Measurements from ENCODE around the gene ING3. TPM values are rescaled to one million over a fixed set of nuclear protein-coding genes. Genes with fewer than 3 reads are reported as not detected.

Gene ING3
- total and polyA plus RNA-seq, 9 of the 15 experiments (the other 6 are each of a cell fraction or from before 2014, with no cell fraction given): 22.8 to 233 (median 50.4) TPM

DNA sequence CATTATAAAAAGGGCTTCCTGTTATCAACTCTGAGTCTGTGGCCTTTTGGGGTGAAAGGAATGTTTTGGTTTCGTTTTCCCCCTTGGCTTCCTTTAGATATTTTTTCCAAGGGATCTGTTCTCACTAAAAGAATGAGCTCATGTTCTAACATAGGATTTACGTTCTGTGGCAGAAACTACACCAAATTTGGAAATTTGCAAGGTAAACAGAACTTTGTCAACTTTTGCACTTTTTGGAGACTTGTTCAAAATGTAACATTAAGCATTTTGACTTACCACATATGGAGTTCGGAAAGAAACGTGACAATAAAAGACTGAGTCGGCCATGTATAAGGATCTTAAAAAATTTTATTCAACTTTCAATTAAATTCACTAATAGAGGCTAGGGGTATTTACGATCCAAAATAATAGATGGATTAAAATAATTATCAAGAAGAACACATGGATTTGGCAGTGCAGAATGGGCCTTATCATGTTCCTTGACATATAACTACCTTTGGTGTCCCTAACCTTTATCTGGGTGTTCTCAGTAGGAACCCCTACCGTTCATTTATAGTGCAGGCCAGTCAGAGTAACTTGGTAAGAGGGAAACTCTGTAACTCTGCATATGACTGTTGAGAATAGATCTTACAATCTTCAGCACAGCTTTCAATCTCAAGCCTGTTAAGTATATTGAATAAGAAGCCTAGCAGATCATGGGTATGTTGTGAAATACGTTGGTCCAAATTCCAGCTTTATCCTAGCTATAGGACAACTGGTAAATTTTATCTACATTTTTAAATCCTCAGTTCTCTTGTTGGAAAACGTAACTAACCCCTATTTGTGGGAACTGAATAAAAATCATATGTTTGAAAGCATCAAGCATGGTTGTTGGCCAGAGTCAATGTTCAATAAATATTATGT is 49.8 kb downstream of the ING3 start (continued):
- TF ChIP-seq, protein P1, sequence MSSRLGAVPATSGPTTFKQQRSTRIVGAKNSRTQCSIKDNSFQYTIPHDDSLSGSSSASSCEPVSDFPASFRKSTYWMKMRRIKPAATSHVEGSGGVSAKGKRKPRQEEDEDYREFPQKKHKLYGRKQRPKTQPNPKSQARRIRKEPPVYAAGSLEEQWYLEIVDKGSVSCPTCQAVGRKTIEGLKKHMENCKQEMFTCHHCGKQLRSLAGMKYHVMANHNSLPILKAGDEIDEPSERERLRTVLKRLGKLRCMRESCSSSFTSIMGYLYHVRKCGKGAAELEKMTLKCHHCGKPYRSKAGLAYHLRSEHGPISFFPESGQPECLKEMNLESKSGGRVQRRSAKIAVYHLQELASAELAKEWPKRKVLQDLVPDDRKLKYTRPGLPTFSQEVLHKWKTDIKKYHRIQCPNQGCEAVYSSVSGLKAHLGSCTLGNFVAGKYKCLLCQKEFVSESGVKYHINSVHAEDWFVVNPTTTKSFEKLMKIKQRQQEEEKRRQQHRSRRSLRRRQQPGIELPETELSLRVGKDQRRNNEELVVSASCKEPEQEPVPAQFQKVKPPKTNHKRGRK (tag; IDR thresholded peaks at IDR 0.05): no peak
- TF ChIP-seq, protein P2, sequence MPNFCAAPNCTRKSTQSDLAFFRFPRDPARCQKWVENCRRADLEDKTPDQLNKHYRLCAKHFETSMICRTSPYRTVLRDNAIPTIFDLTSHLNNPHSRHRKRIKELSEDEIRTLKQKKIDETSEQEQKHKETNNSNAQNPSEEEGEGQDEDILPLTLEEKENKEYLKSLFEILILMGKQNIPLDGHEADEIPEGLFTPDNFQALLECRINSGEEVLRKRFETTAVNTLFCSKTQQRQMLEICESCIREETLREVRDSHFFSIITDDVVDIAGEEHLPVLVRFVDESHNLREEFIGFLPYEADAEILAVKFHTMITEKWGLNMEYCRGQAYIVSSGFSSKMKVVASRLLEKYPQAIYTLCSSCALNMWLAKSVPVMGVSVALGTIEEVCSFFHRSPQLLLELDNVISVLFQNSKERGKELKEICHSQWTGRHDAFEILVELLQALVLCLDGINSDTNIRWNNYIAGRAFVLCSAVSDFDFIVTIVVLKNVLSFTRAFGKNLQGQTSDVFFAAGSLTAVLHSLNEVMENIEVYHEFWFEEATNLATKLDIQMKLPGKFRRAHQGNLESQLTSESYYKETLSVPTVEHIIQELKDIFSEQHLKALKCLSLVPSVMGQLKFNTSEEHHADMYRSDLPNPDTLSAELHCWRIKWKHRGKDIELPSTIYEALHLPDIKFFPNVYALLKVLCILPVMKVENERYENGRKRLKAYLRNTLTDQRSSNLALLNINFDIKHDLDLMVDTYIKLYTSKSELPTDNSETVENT (CRISPR knock-in tag; IDR thresholded peaks at IDR 0.05): no peak
- TF ChIP-seq, protein P3, sequence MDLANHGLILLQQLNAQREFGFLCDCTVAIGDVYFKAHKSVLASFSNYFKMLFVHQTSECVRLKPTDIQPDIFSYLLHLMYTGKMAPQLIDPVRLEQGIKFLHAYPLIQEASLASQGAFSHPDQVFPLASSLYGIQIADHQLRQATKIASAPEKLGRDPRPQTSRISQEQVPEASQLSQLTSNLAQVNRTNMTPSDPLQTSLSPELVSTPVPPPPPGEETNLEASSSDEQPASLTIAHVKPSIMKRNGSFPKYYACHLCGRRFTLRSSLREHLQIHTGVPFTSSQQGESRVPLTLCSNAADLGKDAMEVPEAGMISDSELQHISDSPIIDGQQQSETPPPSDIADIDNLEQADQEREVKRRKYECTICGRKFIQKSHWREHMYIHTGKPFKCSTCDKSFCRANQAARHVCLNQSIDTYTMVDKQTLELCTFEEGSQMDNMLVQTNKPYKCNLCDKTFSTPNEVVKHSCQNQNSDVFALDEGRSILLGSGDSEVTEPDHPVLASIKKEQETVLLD (IDR thresholded peaks at IDR 0.05): no peak
- no peak for TF ChIP-seq ERF (CRISPR knock-in tag; IDR thresholded peaks at IDR 0.05)
- no peak for TF ChIP-seq RBBP5 (IDR thresholded peaks at IDR 0.05; ENCODE audit: borderline replicate concordance, insufficient read depth, low read length, poor library complexity, severe bottlenecking)
- TF ChIP-seq, protein P4, sequence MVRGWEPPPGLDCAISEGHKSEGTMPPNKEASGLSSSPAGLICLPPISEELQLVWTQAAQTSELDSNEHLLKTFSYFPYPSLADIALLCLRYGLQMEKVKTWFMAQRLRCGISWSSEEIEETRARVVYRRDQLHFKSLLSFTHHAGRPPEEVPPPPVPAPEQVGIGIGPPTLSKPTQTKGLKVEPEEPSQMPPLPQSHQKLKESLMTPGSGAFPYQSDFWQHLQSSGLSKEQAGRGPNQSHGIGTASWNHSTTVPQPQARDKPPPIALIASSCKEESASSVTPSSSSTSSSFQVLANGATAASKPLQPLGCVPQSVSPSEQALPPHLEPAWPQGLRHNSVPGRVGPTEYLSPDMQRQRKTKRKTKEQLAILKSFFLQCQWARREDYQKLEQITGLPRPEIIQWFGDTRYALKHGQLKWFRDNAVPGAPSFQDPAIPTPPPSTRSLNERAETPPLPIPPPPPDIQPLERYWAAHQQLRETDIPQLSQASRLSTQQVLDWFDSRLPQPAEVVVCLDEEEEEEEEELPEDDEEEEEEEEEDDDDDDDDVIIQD (CRISPR knock-in tag; IDR thresholded peaks at IDR 0.05): no peak
- TF ChIP-seq, protein P5, sequence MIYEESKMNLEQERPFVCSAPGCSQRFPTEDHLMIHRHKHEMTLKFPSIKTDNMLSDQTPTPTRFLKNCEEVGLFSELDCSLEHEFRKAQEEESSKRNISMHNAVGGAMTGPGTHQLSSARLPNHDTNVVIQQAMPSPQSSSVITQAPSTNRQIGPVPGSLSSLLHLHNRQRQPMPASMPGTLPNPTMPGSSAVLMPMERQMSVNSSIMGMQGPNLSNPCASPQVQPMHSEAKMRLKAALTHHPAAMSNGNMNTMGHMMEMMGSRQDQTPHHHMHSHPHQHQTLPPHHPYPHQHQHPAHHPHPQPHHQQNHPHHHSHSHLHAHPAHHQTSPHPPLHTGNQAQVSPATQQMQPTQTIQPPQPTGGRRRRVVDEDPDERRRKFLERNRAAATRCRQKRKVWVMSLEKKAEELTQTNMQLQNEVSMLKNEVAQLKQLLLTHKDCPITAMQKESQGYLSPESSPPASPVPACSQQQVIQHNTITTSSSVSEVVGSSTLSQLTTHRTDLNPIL (CRISPR knock-in tag; IDR thresholded peaks at IDR 0.05): no peak
- no peak; the same call in 1 of the 2 replicates for TF ChIP-seq ZNF444 (CRISPR knock-in tag; IDR thresholded peaks at IDR 0.05)
- no peak; the same call in 1 of the 2 replicates for TF ChIP-seq ZNF3 (CRISPR knock-in tag; IDR thresholded peaks at IDR 0.05)
- TF ChIP-seq CREB1 (IDR thresholded peaks at IDR 0.05): no peak
- no peak for TF ChIP-seq CREB1 (CRISPR knock-in tag; IDR thresholded peaks at IDR 0.05)
- TF ChIP-seq PRPF4 (IDR thresholded peaks at IDR 0.05; ENCODE audit: insufficient read depth, low read depth, low read length, poor library complexity, severe bottlenecking): no peak
- TF ChIP-seq, protein P6, sequence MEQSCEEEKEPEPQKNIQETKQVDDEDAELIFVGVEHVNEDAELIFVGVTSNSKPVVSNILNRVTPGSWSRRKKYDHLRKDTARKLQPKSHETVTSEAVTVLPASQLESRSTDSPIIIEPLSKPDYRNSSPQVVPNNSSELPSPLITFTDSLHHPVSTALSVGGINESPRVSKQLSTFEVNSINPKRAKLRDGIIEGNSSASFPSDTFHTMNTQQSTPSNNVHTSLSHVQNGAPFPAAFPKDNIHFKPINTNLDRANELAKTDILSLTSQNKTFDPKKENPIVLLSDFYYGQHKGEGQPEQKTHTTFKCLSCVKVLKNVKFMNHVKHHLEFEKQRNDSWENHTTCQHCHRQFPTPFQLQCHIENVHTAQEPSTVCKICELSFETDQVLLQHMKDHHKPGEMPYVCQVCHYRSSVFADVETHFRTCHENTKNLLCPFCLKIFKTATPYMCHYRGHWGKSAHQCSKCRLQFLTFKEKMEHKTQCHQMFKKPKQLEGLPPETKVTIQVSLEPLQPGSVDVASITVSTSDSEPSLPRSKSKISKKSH (CRISPR knock-in tag; IDR thresholded peaks at IDR 0.05): no peak
- no peak for TF ChIP-seq ZNF830 (CRISPR knock-in tag; IDR thresholded peaks at IDR 0.05)
- no peak for TF ChIP-seq POLR2G (IDR thresholded peaks at IDR 0.05; ENCODE audit: low read depth, low read length)
